A549 (cell line): ENCODE results near the gene MAP3K7CL.

Experiments used
- BHLHE40 ChIP-seq: IDR thresholded peaks from 2 replicates; pipeline ENCODE4 v1.6.1; 2012; ENCODE audit warnings: low read depth, low read length, inconsistent platforms
- FOSL2 ChIP-seq, 2 experiments: fragments of 450-650 bp in 1 of 2; fragments of >200 bp in 1 of 2; sonication (Bioruptor Twin) in 1 of 2; formaldehyde crosslinking; IDR thresholded peaks; 2 replicates each; pipeline versions ENCODE4 v1.5.0 to v1.6.1; 2016 to 2020; ENCODE audit warnings: mild to moderate bottlenecking in 1 of 2, moderate library complexity in 1 of 2
- POLR2A ChIP-seq: IDR thresholded peaks from 2 replicates; pipeline ENCODE4 v1.6.1; 2012; ENCODE audit warnings: mild to moderate bottlenecking, low read length
- RAD21 ChIP-seq, 2 experiments: fragments of >200 bp in 1 of 2; sonication (Bioruptor Twin) in 1 of 2; formaldehyde crosslinking in 1 of 2; IDR thresholded peaks in 1 of 2; conservative IDR thresholded peaks in 1 of 2; 2 replicates in 1 of 2; 3 replicates in 1 of 2; pipeline ENCODE4 v1.6.1; 2012 to 2018; ENCODE audit warnings: inconsistent platforms in 1 of 2
- RCOR1 ChIP-seq: fragments of 150-350 bp; IDR thresholded peaks from 2 replicates; pipeline ENCODE4 v1.6.1; 2014; ENCODE audit warnings: antibody characterized with exemption, low read length, low read depth
- TP53 ChIP-seq: fragments of 250-450 bp; sonication (Bioruptor Pico); IDR thresholded peaks from 2 replicates; pipeline ENCODE4 v1.5.0; 2021; ENCODE audit warnings: mild to moderate bottlenecking, moderate library complexity
- ZFP36 ChIP-seq: fragments of 450-650 bp; IDR thresholded peaks from 2 replicates; pipeline ENCODE4 v1.6.1; 2014; ENCODE audit warnings: borderline replicate concordance; ENCODE audit not compliant: partially characterized antibody
- ZNF302 ChIP-seq: fragments of 250-450 bp; sonication (Bioruptor Pico); IDR thresholded peaks from 2 replicates; pipeline ENCODE4 v1.9.0; 2021; ENCODE audit warnings: inconsistent platforms, mild to moderate bottlenecking, moderate library complexity
- TF ChIP-seq, protein P1 (sequence below): fragments of >200 bp; sonication (Bioruptor Twin); formaldehyde crosslinking; IDR thresholded peaks from 3 replicates; pipeline ENCODE4 v1.5.1; 2016
- TF ChIP-seq, protein P2 (sequence below): fragments of 450-650 bp; IDR thresholded peaks from 2 replicates; pipeline ENCODE4 v1.6.1; 2014; ENCODE audit warnings: antibody characterized with exemption
- TF ChIP-seq, protein P3 (sequence below): IDR thresholded peaks from 2 replicates; pipeline ENCODE4 v1.6.1; 2012

DNA sequence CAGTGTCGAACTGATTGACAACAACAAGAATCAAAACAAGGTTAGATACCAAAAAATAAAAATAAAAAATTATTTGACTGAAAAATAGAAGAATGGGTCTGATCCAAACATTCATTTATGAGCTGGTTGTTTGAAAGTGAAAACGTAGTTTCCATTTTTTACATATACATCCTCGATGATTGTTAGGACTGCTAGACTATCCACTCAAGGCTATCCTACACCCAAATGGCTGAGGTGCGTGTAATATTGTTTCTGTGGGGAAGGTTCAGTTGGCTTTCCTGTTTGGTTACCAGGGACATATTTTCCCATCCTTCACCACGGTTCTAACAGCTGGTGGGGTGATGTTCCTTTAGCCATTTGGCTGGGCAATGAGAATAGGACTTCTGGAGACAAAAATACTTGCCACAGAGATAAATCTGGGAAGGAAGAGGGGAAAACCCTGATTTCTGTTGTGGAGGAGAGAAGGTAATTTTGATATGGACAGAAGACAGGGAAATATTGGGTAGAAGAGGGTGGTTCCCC lies 66.3 kb downstream of the MAP3K7CL start:
- TF ChIP-seq, protein P1, sequence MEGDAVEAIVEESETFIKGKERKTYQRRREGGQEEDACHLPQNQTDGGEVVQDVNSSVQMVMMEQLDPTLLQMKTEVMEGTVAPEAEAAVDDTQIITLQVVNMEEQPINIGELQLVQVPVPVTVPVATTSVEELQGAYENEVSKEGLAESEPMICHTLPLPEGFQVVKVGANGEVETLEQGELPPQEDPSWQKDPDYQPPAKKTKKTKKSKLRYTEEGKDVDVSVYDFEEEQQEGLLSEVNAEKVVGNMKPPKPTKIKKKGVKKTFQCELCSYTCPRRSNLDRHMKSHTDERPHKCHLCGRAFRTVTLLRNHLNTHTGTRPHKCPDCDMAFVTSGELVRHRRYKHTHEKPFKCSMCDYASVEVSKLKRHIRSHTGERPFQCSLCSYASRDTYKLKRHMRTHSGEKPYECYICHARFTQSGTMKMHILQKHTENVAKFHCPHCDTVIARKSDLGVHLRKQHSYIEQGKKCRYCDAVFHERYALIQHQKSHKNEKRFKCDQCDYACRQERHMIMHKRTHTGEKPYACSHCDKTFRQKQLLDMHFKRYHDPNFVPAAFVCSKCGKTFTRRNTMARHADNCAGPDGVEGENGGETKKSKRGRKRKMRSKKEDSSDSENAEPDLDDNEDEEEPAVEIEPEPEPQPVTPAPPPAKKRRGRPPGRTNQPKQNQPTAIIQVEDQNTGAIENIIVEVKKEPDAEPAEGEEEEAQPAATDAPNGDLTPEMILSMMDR = no peak
- TF ChIP-seq, protein P2, sequence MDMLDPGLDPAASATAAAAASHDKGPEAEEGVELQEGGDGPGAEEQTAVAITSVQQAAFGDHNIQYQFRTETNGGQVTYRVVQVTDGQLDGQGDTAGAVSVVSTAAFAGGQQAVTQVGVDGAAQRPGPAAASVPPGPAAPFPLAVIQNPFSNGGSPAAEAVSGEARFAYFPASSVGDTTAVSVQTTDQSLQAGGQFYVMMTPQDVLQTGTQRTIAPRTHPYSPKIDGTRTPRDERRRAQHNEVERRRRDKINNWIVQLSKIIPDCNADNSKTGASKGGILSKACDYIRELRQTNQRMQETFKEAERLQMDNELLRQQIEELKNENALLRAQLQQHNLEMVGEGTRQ = no peak
- TF ChIP-seq RCOR1 (no peak), POLR2A (no peak), TP53 (CRISPR knock-in tag) (no peak), RAD21 (conservative IDR thresholded peaks at IDR 0.05 in 1 of 2, IDR thresholded peaks at IDR 0.05 in 1 of 2) (no peak), ZFP36 (no peak), ZNF302 (CRISPR knock-in tag) (no peak), BHLHE40 (no peak), FOSL2 (IDR thresholded peaks at IDR 0.05) (no peak), FOSL2 (CRISPR knock-in tag; IDR thresholded peaks at IDR 0.05) (no peak)
- TF ChIP-seq, protein P3, sequence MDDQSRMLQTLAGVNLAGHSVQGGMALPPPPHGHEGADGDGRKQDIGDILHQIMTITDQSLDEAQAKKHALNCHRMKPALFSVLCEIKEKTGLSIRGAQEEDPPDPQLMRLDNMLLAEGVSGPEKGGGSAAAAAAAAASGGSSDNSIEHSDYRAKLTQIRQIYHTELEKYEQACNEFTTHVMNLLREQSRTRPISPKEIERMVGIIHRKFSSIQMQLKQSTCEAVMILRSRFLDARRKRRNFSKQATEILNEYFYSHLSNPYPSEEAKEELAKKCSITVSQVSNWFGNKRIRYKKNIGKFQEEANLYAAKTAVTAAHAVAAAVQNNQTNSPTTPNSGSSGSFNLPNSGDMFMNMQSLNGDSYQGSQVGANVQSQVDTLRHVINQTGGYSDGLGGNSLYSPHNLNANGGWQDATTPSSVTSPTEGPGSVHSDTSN = no peak
